ENCODE data around the gene GP2. TPM values are rescaled to one million over a fixed set of nuclear protein-coding genes. Genes with fewer than 3 reads are reported as not detected.
A peak's percentile ranks its signal among the peaks of the same experiment; 100 is the strongest.

The GP2 gene
- polyA plus RNA-seq, 3 donors = not detected

- 82% methylated on average over 4 of the region's 5 CpGs for WGBS (ENCODE audit: insufficient coverage)
- no peaks in the 10 kb centered on the region for H3K4me1 ChIP-seq (ENCODE audit: control insufficient read depth in 1 of 2, insufficient read depth in 2 of 2, low read length in 2 of 2)
- no peak overlapping the region for H3K27ac ChIP-seq (ENCODE audit: low read depth in 1 of 2, low read length in 2 of 2)
- H3K9me3 ChIP-seq (replicated peaks in 1 of 2; ENCODE audit: control insufficient read depth in 1 of 2, insufficient read depth in 1 of 2, low read length in 2 of 2) = no peaks in the 10 kb centered on the region
- H3K27me3 ChIP-seq (ENCODE audit: control insufficient read depth in 2 of 2, insufficient read depth in 2 of 2, low read length in 2 of 2) = no peaks in the 10 kb centered on the region
- H3K4me1 Mint-ChIP-seq = no peaks in the 10 kb centered on the region
- no peaks in the 10 kb centered on the region for H4K20me1 ChIP-seq (ENCODE audit: insufficient read depth, low read length)
- H3K36me3 Mint-ChIP-seq = no peaks in the 10 kb centered on the region
- no peaks in the 10 kb centered on the region for H3K36me3 ChIP-seq (replicated peaks in 1 of 2; ENCODE audit: control insufficient read depth in 1 of 2, insufficient read depth in 2 of 2, low read length in 2 of 2)
- H3K9ac ChIP-seq (ENCODE audit: insufficient read depth, low read length, poor library complexity, severe bottlenecking) = no peak overlapping the region
- H2AFZ ChIP-seq (ENCODE audit: insufficient read depth, low read depth, low read length, poor library complexity, severe bottlenecking) = no peak overlapping the region
- H3K27ac Mint-ChIP-seq = no peak overlapping the region
- peaks cover 0 to 3% (median 3%) of the 10 kb centered on the region in 3 donors for H3K27me3 Mint-ChIP-seq (ENCODE audit: low read depth in 3 of 3)
- intact Hi-C loops (cut with micrococcal nuclease) = no loop called here
- no peak overlapping the region for H3K4me2 ChIP-seq (replicated peaks; ENCODE audit: extremely low read depth, low read length, poor library complexity, severe bottlenecking)
- no peak overlapping the region for H3K4me3 ChIP-seq (replicated peaks in 1 of 3; ENCODE audit: low read depth in 2 of 3, low read length in 3 of 3)
- no peaks in the 10 kb centered on the region for H3K79me2 ChIP-seq (ENCODE audit: insufficient read depth, low read length)
- H3K4me3 Mint-ChIP-seq = no peak overlapping the region
- no peak for DNase-seq
- TF ChIP-seq CTCF (IDR thresholded peaks at IDR 0.05) = no peak
- peaks cover 0 to 3% (median 0%) of the 10 kb centered on the region in 7 donors for H3K9me3 Mint-ChIP-seq
These were observed 10.6 kb downstream of the GP2 start for GRCh38 chr16:20316715-20317114.

DNA sequence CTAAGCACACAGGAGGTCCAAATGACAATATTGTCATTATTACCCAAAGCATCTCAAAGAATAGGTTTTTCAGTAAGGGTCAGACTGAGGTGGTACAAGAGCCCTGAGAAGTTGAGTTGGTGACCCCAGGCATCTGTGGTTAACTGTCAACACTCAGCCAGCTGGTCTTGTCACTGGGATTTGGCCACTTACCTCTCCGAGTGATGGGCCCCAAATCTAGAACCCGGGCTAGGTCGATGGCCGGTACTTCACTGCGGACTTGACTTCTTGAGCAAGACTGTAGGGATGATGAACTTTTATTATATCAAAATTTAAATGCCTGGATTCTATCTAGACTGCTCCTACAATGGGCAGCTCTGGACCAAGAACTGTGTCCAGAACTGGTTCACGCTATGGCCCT lies 11.5 kb downstream of the GP2 start:
- Histone ChIP-seq H3K36me3 (replicated peaks in 1 of 2; ENCODE audit: control insufficient read depth in 1 of 2, insufficient read depth in 2 of 2, low read length in 2 of 2) (no peaks in the 10 kb centered on the region), H3K79me2 (ENCODE audit: insufficient read depth, low read length) (no peaks in the 10 kb centered on the region), H3K27me3 (ENCODE audit: control insufficient read depth in 2 of 2, insufficient read depth in 2 of 2, low read length in 2 of 2) (no peaks in the 10 kb centered on the region), H4K20me1 (ENCODE audit: insufficient read depth, low read length) (no peaks in the 10 kb centered on the region), H3K4me2 (replicated peaks; ENCODE audit: extremely low read depth, low read length, poor library complexity, severe bottlenecking) (no peak overlapping the region), H2AFZ (ENCODE audit: insufficient read depth, low read depth, low read length, poor library complexity, severe bottlenecking) (no peak overlapping the region), H3K9ac (ENCODE audit: insufficient read depth, low read length, poor library complexity, severe bottlenecking) (no peak overlapping the region), H3K9me3 (replicated peaks in 1 of 2; ENCODE audit: control insufficient read depth in 1 of 2, insufficient read depth in 1 of 2, low read length in 2 of 2) (no peaks in the 10 kb centered on the region), H3K4me3 (replicated peaks in 1 of 3; ENCODE audit: low read depth in 2 of 3, low read length in 3 of 3) (no peak overlapping the region), H3K27ac (ENCODE audit: low read depth in 1 of 2, low read length in 2 of 2) (no peak overlapping the region), H3K4me1 (ENCODE audit: control insufficient read depth in 1 of 2, insufficient read depth in 2 of 2, low read length in 2 of 2) (no peaks in the 10 kb centered on the region)
- intact Hi-C loops (cut with micrococcal nuclease) = no loop called here
- Mint-ChIP-seq H3K27ac (peak overlapping the region in 1 of 7 donors; percentile 45), H3K4me1 (no peaks in the 10 kb centered on the region), H3K9me3 (no peaks in the 10 kb centered on the region), H3K36me3 (no peaks in the 10 kb centered on the region), H3K4me3 (no peak overlapping the region), H3K27me3 (ENCODE audit: low read depth in 3 of 3) (peaks cover 0 to 3% (median 2%) of the 10 kb centered on the region in 3 donors)
- no peak for DNase-seq
- TF ChIP-seq CTCF (IDR thresholded peaks at IDR 0.05) = no peak
- whole genome bisulfite sequencing (ENCODE audit: insufficient coverage) = 100% methylated on average over 1 of the region's 6 CpGs
